HG03045 (cell line): ENCODE data around the gene AGAP9.
A peak's percentile ranks its signal among the peaks of the same experiment; 100 is the strongest.
"Not testable (repeated sequence)": the region's sequence is repeated elsewhere in the genome, so short reads cannot be mapped to it uniquely, and the experiment has no call there.

Source experiments
- ATAC-seq: cut with Tn5 transposase; IDR thresholded peaks from one replicate; pipeline ENCODE4 v1.9.1; 2021; ENCODE audit warnings: mild to moderate bottlenecking, moderate library complexity; ENCODE audit not compliant: unreplicated experiment

Gene AGAP9

DNA sequence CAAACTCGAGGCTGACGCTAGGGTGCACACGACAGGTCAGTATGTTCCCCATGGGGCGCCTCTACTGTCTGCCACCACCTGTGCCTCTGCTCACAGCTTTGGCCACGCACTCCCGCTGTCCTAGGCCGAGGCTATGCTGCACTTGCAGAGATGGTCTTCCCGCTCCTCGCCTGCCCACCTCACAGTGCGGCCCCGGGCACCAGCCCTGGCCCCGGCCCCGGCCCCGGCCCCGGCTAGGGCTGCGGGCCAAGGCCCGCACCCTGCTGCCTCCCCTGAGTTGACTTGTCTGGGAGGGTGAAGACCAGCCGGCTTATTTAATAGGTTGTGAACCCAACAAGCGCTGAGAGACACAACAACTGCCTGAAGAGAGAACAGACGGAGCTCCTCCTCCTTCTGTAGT, at the start of gene AGAP9:
Gene AGAP9 (minus strand): TSS at position 164 of the 400 bp plus-strand sequence. CDS start 112 bp downstream, at position 52.
- ATAC-seq: not testable (repeated sequence)

DNA sequence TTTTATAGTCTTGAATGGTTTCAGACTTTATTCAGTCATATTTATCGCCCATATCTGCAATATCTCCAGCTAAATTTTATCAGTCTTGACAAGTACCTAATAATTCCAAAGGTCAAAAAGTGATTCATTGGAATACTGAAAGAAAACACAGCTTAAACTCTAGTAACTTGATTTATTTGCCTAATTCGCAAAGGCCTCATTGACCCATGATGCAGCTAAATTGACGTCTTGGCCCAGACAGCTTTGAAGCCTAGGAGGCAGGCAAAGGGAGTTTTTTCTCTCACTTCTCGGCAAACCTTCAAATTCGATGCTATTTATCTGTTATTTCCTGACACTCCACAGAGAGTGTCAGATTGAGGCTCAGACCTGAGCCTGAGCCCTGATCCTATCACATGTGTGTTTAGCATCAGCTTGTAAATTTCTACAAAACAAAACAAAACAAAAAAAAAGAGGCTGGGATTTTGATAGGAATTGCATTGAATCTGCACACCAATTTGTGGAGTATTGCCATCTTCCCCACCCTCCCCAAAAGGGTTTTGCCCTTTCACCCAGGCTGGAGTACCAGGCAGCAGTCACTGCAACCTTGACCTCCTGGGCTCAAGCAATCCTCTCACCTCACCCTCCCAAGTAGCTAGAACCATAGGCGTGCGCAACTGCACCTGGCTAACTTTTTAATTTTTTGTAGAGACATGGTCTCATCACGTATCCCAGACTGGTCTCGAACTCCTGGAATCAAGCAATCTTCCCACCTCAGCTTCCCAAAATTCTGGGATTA, 47.9 kb upstream of the AGAP9 start:
- not testable (repeated sequence) for ATAC-seq

DNA sequence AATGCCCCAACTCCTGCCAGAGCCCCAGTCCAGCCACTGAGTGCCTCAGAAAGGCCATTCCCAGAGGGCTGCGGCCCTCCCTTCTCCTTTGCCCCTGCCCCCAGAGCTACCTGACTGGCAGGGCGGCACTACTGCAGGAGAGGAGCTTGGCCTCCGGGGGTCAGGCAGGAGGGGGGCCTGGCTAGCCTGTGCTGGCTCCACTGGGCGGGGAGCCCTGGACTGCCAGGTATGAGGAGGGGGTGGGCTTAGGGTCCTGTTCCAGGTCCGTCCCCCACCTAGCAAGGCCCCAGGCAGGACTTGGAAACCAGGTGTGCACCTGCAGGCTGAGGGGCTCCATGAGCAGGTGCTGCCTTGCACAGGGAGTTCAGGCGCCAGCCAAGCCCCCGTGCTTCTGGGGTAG, 43.3 kb upstream of the AGAP9 start:
- not testable (repeated sequence) for ATAC-seq

DNA sequence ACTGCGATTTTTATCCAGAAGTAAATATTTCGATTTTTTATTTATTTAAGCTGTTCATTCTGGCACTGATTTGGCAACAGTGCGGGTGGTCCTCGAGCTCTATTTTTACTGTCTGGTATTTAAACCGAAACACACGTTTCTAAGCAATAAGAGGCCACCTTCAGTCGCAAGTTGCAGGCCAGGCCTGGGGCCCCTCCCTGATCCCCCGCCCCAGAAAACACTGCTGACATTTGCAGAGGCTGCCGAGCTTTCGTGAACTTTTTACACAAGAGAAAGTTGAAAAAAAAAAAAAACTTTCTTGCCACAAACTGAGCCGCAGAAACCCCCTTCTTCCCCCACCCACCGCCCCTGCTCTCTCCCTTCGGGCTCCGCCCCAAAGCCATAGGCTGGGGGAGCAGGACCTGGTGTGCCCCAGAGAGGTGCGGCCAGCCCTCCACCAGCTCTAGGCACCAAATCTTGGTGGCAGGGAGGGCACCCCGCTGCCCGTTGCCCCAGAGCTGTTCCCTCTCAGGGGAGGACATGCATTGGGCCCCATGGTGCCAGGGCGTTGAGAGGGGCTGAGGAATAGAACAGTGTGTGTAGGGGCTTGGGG, 42.8 kb upstream of the AGAP9 start:
- not testable (repeated sequence) for ATAC-seq

DNA sequence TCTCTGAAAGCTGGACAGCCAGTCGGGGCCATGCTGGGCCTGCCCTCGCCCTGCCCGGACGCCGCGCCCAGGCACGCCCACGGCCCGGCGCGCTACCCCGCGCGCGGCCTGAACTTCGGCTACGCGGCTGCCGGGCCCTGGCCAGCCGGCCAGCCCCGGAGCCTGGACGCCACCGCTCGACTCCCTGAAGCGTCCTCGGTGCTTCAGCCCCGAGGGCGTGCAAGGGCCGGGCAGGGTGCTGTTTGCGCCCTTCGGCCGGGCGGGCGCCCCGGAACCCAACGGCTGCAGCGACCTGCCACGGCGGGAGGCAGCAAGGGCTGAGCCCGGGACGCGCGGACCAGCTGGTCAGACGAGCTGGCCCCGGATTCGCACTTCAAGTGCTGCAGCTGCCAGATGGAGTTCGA, 42.1 kb upstream of the AGAP9 start:
- ATAC-seq: not testable (repeated sequence)

DNA sequence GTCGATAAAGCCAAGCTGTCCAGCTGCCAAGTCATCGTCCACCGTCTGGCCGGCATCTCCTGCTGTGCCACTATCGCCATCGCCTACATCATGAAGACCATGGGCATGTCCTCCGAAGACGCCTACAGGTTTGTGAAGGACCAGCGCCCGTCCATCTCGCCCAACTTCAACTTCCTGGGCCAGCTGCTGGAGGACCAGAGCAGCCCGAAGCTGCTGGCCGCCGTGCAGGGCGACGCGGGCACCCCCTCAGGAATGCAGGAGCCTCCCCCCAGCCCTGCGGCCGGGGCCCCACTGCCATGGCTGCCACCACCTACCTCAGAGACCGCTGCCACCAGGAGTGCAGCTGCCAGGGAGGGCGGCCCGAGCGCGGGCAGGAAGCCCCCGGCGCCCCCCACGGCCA, 41.5 kb upstream of the AGAP9 start:
- ATAC-seq: not testable (repeated sequence)

DNA sequence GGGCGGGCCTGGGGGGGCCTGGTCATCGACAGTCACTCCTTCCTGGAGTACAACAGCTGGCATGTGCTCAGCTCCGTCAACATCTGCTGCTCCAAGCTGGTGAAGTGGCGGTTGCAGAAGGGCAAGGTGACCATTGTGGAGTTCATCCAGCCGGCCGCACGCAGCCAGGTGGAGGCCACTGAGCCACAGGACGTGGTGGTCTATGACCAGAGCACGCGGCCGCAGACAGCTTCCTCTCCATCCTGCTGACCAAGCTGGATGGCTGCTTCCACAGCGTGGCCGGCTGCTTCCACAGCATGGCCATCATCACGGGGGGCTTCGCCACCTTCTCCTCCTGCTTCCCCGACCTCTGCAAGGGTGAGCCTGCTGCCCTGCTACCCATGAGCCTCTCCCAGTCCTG, 40.9 kb upstream of the AGAP9 start:
- ATAC-seq: not testable (repeated sequence)

DNA sequence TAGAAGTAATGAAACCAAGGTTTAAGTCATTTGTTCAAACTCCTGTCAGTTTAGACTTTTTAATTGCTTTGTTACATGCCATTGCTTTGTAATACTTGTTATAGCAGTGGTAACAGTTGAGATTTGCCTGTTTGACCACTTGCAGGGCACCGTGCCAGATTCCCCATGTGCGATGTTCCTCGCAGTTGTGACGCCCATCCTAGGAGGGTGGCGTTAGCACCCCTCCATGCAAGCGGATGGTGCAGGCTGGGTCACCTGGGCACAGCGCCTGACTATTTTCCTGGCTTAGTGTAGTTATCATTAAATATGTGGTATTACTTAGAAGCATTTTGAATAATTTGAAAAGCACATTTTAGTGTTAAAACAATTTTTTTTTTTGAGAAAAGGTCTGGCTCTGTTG, 37.0 kb upstream of the AGAP9 start:
- ATAC-seq: not testable (repeated sequence)

DNA sequence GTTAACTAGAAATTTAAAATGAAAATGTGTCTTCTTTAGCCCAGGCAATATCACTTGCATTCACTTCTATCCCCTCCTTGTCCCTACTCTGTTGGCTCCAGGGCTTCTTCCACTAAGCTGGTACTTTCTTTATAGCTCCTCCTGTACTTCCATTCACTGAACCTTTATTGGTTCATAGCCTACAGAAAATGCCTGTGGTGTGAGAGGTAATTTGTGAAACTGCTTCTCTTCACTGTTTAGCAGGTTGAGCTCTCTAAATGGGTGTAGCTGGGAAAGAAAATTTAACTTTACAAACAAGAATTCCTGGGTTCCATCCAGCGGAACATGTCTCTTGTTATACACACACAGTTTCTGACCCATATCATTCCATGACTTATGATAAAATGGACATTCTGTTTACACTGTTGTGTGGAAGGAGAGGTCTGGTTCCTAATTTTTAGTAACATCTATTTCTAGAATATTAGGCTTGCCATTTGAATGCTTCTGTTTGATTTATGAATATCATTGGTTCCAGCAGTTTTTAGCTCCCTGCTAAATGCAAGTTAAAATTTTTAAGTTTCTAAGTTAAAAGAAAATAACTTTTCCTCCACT, 36.4 kb upstream of the AGAP9 start:
- not testable (repeated sequence) for ATAC-seq

DNA sequence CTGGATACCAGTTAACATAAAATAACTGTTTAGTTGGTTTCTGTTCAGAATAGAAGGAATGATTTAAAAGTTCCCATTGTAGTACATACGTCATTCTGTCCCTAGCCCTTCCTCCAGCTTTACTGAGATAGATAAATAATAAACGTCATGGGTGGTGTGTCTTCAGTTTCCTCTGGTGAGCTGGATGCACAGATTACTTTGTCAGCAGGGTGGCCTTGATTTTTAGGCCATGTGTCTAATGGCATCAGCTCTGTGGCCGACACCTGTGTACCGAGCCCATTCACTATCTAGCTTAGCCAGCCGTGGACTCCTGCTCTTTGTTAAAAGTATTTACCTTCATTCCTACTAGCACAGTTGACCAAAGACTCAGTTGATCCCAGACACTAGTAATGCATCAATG, 34.7 kb upstream of the AGAP9 start:
- ATAC-seq: not testable (repeated sequence)

DNA sequence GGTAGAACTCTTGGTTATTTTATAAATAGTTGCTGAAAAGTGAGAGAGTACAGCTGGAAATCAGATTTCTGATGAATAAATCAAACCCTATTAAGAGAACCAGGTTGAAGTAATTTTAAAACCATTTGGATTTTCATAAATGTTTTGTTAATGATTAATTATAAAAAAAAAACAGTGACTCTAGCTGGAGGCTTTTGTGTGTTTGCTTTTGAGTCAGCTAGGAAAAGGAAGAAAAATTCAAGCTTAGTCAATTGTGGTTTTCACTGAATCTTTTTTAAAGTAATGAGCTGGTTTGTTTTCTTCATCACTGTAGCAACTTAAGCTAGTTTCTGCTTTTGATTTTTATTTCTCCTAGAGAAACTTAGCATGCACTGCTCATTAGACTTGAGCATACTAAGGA, 34.2 kb upstream of the AGAP9 start:
- not testable (repeated sequence) for ATAC-seq

DNA sequence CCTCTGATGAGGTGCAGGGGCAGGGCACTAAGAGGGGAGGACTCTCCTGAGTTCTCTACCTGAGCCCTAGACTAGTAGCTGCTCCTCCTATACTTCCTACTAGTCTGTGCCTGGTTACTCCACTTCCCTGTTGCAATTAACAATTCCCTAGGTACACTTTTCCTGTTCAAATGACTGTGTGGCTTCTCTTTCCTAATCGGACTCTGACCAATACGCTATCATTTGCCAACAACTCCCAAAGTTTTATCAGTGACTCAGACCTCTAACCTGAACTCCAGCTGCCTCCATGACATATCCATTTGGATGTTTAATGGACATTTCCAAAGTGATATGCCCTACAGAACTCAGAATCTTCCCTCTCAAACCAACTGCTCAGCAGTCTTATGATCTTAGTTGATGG, 31.9 kb upstream of the AGAP9 start:
- ATAC-seq: not testable (repeated sequence)

DNA sequence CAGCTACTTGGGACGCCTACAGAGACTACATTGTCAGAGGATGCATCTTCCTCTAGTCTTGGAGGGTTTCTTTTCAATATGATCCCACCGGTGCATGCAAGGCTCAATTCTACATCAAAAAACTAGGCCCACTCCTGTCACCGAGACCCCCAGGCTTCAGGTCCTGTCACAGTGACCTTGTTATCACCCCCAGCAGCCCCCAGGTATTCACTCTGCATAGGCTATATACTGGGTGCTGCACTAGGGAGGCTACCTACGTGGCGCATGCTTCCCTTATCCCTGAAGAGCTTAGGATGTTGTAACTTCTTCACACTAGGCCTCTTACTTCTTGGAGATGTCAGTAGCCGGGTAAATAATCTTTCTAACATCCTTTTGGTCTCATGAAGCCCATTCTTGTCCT, 31.1 kb upstream of the AGAP9 start:
- not testable (repeated sequence) for ATAC-seq

DNA sequence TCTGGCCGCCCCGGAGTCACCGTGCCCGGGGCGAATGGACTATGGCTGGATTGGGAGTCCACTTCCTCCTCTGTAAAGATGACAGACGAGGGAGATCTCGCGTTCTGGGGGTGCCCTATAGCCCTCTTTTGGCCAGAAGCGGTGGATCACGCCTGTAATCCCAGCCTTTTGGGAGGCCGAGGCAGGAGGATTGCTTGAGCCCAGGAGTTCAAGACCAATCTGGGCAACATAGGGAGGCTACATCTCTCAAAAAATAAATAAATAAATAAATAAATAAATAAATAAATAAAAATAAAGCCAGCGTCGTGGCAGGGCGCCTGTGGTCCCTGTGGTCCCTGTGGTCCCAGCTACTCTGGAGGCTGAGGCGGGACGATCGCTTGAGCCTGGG, 30.4 kb upstream of the AGAP9 start:
- not testable (repeated sequence) for ATAC-seq

DNA sequence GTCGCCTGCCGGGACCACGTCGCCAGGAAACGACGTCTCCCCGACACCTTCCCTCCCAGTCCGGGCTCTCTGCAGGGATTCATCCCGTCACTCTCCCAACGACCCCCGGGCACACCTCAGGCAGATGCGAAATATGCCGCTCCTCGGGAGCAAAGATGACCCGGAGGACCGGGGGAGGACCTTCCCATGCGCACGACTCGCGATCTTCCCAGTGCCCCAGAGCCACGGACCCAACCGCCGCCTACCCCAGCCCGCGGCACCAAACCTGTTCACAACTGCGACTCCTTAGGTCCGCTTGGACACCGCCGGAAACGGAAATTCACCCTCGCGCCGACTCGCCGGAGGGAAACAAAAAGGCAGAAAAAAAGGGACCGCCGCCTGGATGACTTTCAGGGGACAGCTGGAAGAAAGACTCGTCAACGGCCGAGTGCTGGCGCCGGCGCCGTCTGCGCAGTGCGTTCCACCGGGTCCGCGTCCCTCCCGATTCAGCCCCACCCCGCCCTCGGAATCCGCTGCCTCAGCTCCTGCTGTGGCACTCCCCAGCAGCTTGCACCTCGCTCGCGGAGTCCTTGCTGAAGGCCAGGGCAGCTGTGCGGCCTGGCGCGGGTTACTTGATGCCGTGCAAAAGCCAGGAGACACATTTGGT, 29.9 kb upstream of the AGAP9 start:
- ATAC-seq: peak; percentile 91

DNA sequence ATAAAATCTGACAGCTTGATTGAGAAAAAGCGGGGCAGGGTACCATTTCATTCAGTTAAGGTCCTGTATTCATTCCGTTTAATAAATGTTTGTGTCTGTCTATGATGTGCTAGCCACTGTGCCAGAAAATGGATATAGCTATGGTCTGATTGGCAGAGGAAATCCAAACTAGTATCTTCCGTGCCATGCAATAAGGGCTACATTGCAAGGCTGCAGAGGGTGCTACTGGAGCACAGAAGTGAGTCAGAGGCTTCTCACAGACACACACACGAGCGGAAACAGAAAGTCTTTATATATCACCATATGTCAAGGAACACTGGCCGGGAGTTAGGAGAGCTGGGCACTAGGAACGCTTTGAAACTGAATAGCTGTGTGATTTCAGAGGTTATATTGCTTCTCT, 29.3 kb upstream of the AGAP9 start:
- ATAC-seq: peak; percentile 45

DNA sequence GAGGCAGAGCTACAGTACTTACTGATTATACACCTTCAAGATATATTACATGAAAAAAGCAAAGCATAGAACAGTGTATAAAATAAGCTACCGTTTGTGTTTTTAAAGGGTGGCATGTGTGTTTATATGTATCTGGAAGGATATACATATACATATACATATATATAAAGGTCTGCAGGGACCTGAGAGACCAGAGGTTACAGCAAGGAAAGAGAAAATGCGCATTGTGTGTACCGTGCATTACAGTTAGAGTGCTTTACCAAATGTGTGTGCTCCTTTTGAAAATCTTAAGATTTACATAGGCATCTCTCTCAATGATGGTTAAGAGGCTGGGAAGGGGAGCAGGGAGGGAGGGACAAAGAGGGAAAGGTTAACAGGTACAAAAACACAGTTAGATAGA, 23.8 kb upstream of the AGAP9 start:
- not testable (repeated sequence) for ATAC-seq

DNA sequence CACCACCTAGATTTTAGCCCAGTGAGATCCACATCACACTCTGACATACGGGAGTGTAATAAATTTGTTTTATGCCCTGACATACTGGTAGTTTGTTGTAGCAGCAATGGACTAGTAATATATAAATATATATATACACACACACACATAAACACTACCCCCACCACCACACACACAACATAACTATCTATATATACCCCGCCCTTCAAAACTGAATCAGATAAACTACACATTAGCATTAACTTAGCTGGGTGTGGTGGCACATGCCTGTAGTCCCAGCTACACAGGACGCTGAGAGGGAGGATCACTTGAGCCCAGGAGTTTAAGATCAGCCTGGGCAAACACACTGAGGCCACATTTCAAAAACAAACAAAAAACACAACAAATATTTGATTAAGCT, 13.0 kb upstream of the AGAP9 start:
- not testable (repeated sequence) for ATAC-seq

DNA sequence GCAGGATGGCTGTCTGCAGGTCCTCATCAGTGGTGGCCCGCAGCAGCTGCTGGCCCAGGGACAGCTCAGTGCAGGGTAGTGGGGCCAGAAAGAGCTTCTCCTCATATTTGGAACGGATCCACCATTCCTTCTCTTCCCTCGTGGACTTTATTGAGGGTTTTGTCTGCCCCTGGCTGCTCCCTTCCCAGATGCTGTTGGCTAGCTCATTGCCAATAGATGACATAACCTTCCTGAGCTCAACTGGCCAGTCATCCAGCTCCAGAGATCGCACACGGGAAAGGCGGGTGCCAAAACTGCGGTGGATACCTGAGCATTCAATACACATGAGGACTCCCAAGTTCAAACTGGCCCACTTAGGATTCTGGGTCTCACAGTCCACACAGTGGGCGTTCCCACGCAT, 21.1 kb downstream of the AGAP9 start:
- ATAC-seq: not testable (repeated sequence)

DNA sequence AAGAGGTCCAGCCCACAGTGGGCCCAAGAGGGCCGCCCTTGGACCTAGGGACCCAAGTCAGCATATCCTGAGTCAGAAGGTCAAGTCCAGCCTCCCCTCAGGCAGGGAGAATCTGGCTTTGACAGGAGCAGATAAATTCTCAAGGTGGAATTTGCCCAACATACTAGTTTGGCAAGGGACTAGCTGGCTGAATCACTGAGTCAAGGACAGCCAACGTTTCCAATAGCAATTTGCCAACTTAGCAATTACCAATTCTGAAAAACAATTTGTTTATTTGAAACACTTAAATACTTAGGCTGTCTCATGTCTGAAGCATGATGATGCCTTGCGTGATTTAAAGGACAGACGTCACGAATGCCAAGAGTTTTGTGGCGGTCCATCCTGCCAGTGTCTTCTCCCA, 29.2 kb downstream of the AGAP9 start:
- ATAC-seq: not testable (repeated sequence)

DNA sequence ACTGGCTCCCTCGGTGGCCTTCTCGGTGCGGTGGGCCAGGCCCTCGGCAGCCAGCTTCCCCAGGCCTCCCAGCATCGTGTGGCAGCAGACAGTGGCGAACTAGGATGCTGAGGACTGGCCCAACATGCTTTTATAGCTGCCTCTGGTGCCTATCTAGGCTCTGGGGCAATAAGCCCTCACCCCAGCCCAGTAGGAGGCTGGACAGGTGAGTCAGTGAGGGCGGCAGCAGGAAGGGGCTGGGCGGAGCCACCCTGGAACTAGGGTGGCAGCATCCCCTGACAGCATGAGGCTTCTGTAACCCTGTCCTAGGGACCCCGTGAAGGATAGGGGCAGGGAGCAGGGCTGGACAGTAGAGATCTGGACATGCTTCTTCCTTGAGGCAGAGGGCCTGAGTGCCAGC, 31.8 kb downstream of the AGAP9 start, which contains the start of gene FAM25G:
Gene FAM25G (minus strand): TSS at position 101 of the 400 bp plus-strand sequence. CDS start 26 bp downstream, at position 75.
- not testable (repeated sequence) for ATAC-seq
